Activated CD4-positive, alpha-beta T cell treated with anti-CD3 and anti-CD28 coated beads, Interleukin-2, amount 10 ng/mL, durations not matched to agents 24 days and 14 days (primary cell): Measurements from ENCODE around the gene DYNC1I1. TPM values are rescaled to one million over a fixed set of nuclear protein-coding genes. Genes with fewer than 3 reads are reported as not detected.

Experiments
- DNase-seq: peaks from one replicate; pipeline ENCODE4 v3.0.0; 2022
- H3K27ac Mint-ChIP-seq: one replicate; pipeline ENCODE4 v1.8.0; 2022; ENCODE audit warnings: mild to moderate bottlenecking, mixed read lengths
- H3K27me3 Mint-ChIP-seq: one replicate; pipeline ENCODE4 v1.8.0; 2022; ENCODE audit warnings: mixed read lengths
- H3K36me3 Mint-ChIP-seq: one replicate; pipeline ENCODE4 v1.8.0; 2022; ENCODE audit warnings: low read depth, mild to moderate bottlenecking, mixed read lengths
- H3K4me1 Mint-ChIP-seq: one replicate; pipeline ENCODE4 v1.8.0; 2021; ENCODE audit warnings: mixed read lengths
- H3K4me3 Mint-ChIP-seq: one replicate; pipeline ENCODE4 v1.8.0; 2022; ENCODE audit warnings: mild to moderate bottlenecking, moderate library complexity, mixed read lengths
- H3K9me3 Mint-ChIP-seq: one replicate; pipeline ENCODE4 v1.8.0; 2021; ENCODE audit warnings: mixed read lengths
- intact Hi-C: fragments of 100-400 bp; cut with micrococcal nuclease; formaldehyde crosslinking; loops from one replicate; pipeline ENCODE4 v1.15.1; 2023
- total RNA-seq: library from RNA; stranded (reverse); gene quantifications from 2 replicates; pipeline ENCODE4 v1.2.3, GENCODE V29; 2022

The DYNC1I1 gene
- total RNA-seq, 1 donor from 2014 or later: not detected

DNA sequence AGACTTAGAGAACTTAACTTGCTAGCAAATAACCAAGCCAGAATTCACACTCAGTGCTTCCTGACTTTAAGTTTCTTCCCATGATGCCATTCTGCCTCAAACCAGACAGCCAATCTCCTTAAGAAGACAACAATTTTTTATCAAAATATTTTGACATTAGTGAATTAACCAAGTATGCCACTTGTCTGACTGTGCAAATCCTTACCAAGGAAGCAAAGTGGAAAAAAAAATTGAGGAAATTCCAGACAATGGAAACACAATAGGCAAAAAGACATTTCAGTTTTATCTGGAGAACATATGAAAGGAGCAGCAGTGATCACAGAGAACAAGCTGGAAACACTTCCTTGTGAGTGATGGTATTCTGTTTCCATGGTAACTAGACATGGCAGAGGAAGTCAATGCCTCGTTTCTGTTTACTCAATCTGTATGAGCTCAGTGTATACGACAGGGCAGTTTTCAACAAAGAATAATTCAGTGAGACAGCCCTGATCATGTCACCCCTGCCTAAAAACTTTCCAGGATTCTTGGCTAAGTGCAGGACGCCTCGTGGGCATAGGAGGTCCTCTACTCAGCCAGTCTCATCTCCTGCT is 114.2 kb downstream of the DYNC1I1 start:
- no peak for DNase-seq
- intact Hi-C loops: no loop called here
- Mint-ChIP-seq H3K4me1 (no peaks in the 10 kb centered on the region), H3K36me3 (no peaks in the 10 kb centered on the region), H3K27ac (no peak overlapping the region), H3K9me3 (no peaks in the 10 kb centered on the region), H3K4me3 (no peak overlapping the region), H3K27me3 (peaks cover 2% of the 10 kb centered on the region)

- H3K27me3 Mint-ChIP-seq: peaks cover 2% of the 10 kb centered on the region
- intact Hi-C loops: no loop called here
- DNase-seq: no peak
- H3K4me1 Mint-ChIP-seq: no peaks in the 10 kb centered on the region
- H3K9me3 Mint-ChIP-seq: no peaks in the 10 kb centered on the region
- H3K27ac Mint-ChIP-seq: no peak overlapping the region
- H3K36me3 Mint-ChIP-seq: no peaks in the 10 kb centered on the region
- no peak overlapping the region for H3K4me3 Mint-ChIP-seq
Observed at GRCh38 chr7:95893484-95893883, 121.1 kb downstream of the DYNC1I1 start.

DNA sequence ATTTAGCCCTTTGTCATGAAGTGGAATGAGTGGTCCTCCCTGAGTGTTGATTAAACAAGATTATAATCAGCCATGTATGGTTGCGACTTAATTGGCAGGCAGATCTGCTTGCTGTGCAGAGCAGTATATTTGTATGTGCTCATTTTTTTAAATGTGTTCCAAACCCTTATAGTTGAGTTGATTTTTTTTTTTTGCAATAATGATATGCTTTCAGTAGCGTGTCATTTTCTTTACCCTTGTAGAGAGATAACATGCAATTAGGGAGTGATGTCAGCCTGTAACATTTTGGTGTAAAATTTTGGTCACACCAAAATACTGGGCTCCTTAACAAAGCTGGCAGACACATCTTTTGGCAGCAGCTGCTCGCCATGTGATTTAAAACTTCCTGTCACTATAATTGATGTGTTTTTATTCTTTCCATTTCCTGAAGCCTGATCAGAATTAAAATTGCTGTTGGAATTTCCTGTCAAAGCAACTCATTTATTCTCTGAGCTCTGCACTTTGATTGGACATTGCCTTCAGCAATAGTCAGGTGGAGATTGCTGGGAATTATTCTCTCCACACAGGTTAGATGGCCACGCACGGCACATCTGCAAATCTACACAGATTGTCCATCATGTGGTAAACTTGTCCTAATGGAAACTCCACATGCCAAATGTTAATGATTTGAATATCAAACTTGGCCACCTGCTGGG is 125.3 kb downstream of the DYNC1I1 start:
- DNase-seq: no peak
- no peaks in the 10 kb centered on the region for H3K27me3 Mint-ChIP-seq
- H3K9me3 Mint-ChIP-seq: no peaks in the 10 kb centered on the region
- H3K4me1 Mint-ChIP-seq: no peaks in the 10 kb centered on the region
- H3K4me3 Mint-ChIP-seq: no peak overlapping the region
- intact Hi-C loops: no loop called here
- H3K27ac Mint-ChIP-seq: no peak overlapping the region
- no peaks in the 10 kb centered on the region for H3K36me3 Mint-ChIP-seq

DNA sequence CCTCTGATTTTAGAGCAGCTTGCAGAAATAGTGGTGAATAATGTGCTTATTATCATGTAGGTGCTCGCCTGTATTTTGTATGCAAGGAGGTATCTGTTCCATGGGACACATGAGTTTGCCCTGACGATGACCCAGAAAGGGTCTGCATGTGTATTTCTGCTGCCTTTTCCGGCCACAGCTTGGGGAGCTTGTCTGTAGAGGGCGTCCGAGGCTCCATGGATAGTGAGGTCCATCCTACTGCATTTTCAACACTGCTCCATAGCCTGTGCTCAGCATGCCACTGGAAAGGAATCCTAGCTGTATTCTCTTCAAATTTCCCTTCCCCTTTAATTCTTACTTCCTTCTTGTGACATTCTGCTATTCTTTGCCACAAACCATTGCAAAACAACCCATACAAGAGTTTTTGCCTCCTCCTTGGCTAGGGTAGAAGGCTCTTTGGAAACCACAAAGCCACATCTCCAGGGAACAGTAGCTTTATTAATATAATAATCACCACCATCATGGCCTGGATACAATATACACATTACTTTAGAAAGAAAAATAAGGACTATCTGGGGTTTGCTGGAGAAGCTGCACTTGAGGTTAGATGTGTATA is 127.7 kb downstream of the DYNC1I1 start:
- intact Hi-C loops: no loop called here
- Mint-ChIP-seq H3K9me3 (no peaks in the 10 kb centered on the region), H3K4me3 (no peak overlapping the region), H3K27ac (no peak overlapping the region), H3K27me3 (no peaks in the 10 kb centered on the region), H3K36me3 (no peaks in the 10 kb centered on the region), H3K4me1 (no peaks in the 10 kb centered on the region)
- DNase-seq: no peak

DNA sequence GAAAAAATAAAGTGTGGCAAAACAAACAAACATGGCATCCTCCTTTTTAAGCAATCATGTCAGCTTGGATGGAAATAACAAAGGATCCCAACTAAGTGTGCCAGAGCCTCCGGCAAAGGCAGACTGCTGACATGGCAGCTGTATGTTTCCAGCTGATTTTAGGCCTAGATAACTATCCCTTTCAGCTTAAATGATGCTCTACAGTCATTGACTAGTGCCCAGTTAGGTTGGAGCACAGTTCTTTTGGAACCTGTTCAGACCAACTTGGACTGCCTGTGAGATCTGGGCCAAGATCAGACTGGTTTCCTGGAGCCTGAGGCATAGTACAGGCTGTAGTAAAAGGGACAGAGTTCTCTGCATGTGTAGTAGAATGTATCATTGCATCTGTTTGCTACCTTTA is 128.7 kb downstream of the DYNC1I1 start:
- H3K4me3 Mint-ChIP-seq: no peak overlapping the region
- no peaks in the 10 kb centered on the region for H3K9me3 Mint-ChIP-seq
- no peaks in the 10 kb centered on the region for H3K36me3 Mint-ChIP-seq
- no peaks in the 10 kb centered on the region for H3K27me3 Mint-ChIP-seq
- H3K27ac Mint-ChIP-seq: no peak overlapping the region
- intact Hi-C loops: no loop called here
- no peaks in the 10 kb centered on the region for H3K4me1 Mint-ChIP-seq
- no peak for DNase-seq

DNA sequence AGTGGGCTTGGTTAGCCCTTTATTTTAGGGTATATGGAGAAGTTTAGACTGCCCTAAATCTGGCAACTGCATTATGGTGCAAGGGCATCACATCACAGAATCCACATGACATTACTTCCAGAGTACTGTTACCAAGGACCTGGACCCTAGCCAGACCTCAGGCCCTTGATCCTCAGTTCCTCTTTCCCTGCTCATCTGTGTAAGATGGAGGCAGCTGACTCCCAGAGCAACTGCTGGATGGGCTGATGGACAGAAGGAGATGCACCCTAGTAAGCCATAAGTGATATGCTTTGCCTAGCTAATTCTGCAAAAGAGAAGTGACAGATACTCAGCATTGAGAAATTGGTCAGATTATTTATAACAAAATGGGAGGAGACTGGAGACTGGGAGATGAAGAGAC is 131.7 kb downstream of the DYNC1I1 start:
- no peak overlapping the region for H3K4me3 Mint-ChIP-seq
- H3K27ac Mint-ChIP-seq: no peak overlapping the region
- H3K27me3 Mint-ChIP-seq: peaks cover 7% of the 10 kb centered on the region
- intact Hi-C loops: no loop called here
- H3K9me3 Mint-ChIP-seq: no peaks in the 10 kb centered on the region
- H3K36me3 Mint-ChIP-seq: no peaks in the 10 kb centered on the region
- DNase-seq: no peak
- H3K4me1 Mint-ChIP-seq: no peaks in the 10 kb centered on the region

- Mint-ChIP-seq H3K9me3 (no peaks in the 10 kb centered on the region), H3K36me3 (no peaks in the 10 kb centered on the region), H3K4me3 (no peak overlapping the region), H3K27ac (no peak overlapping the region), H3K27me3 (peaks cover 11% of the 10 kb centered on the region), H3K4me1 (no peaks in the 10 kb centered on the region)
- intact Hi-C loops: no loop called here
- DNase-seq: no peak
Observed at GRCh38 chr7:95905167-95905566, 132.8 kb downstream of the DYNC1I1 start.

GRCh38 chr7:95906851-95907250 is 134.5 kb downstream of the DYNC1I1 start:
- no peaks in the 10 kb centered on the region for H3K4me1 Mint-ChIP-seq
- no peak overlapping the region for H3K27ac Mint-ChIP-seq
- H3K4me3 Mint-ChIP-seq: no peak overlapping the region
- H3K27me3 Mint-ChIP-seq: peaks cover 11% of the 10 kb centered on the region
- no peaks in the 10 kb centered on the region for H3K9me3 Mint-ChIP-seq
- no peaks in the 10 kb centered on the region for H3K36me3 Mint-ChIP-seq
- intact Hi-C loops: no loop called here
- DNase-seq: no peak

GRCh38 chr7:95907337-95907736 is 135.0 kb downstream of the DYNC1I1 start:
- no peaks in the 10 kb centered on the region for H3K36me3 Mint-ChIP-seq
- H3K27ac Mint-ChIP-seq: no peak overlapping the region
- H3K27me3 Mint-ChIP-seq: peaks cover 11% of the 10 kb centered on the region
- H3K4me3 Mint-ChIP-seq: no peak overlapping the region
- intact Hi-C loops: no loop called here
- no peaks in the 10 kb centered on the region for H3K4me1 Mint-ChIP-seq
- H3K9me3 Mint-ChIP-seq: no peaks in the 10 kb centered on the region
- no peak for DNase-seq

GRCh38 chr7:95908499-95908898 is 136.1 kb downstream of the DYNC1I1 start:
- Mint-ChIP-seq H3K36me3 (no peaks in the 10 kb centered on the region), H3K4me3 (no peak overlapping the region), H3K27me3 (peaks cover 14% of the 10 kb centered on the region), H3K9me3 (no peaks in the 10 kb centered on the region), H3K27ac (no peak overlapping the region), H3K4me1 (no peaks in the 10 kb centered on the region)
- no peak for DNase-seq
- intact Hi-C loops: no loop called here

DNA sequence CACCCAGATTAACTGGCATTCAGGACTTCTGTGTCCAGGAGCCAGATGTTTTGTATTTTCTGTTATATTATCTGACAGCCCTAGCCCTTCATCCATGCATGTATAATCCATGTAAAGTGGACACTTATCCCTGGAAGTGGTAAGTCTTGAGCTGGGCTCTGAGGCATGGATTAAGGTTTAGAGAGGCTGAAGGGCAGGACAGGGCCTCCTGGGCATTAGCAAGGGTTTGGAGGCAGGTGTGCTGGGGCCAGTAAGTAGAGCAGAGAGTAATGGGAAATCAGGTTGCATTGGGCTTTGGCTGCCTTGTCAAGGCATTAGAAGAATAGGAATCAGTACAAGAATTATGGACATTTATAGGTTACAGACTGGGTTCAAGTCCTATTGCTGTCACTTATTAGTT is 138.0 kb downstream of the DYNC1I1 start:
- Mint-ChIP-seq H3K4me1 (no peaks in the 10 kb centered on the region), H3K36me3 (no peaks in the 10 kb centered on the region), H3K27ac (no peak overlapping the region), H3K9me3 (no peaks in the 10 kb centered on the region), H3K27me3 (peaks cover 23% of the 10 kb centered on the region), H3K4me3 (no peak overlapping the region)
- intact Hi-C loops: loop anchor here (10.0 kb wide), 2 partner anchors 164 to 1264 kb away; no protein-coding TSS in a partner anchor
- no peak for DNase-seq

GRCh38 chr7:95915731-95916130 is 143.4 kb downstream of the DYNC1I1 start:
- H3K27ac Mint-ChIP-seq: no peak overlapping the region
- no peak overlapping the region for H3K4me3 Mint-ChIP-seq
- H3K9me3 Mint-ChIP-seq: no peaks in the 10 kb centered on the region
- DNase-seq: no peak
- peaks cover 15% of the 10 kb centered on the region for H3K27me3 Mint-ChIP-seq
- intact Hi-C loops: loop anchor here (1.0 to 10.0 kb wide), 5 partner anchors 159 to 1922 kb away; no protein-coding TSS in a partner anchor
- H3K36me3 Mint-ChIP-seq: no peaks in the 10 kb centered on the region
- H3K4me1 Mint-ChIP-seq: peaks cover 4% of the 10 kb centered on the region

- intact Hi-C loops: loop anchor here (1.0 to 10.0 kb wide), 5 partner anchors 158 to 1921 kb away; no protein-coding TSS in a partner anchor
Observed at GRCh38 chr7:95916573-95917297, 144.4 kb downstream of the DYNC1I1 start.

GRCh38 chr7:95917634-95918033 is 145.3 kb downstream of the DYNC1I1 start:
- Mint-ChIP-seq H3K9me3 (no peaks in the 10 kb centered on the region), H3K27me3 (peaks cover 15% of the 10 kb centered on the region), H3K4me3 (no peak overlapping the region), H3K36me3 (no peaks in the 10 kb centered on the region), H3K4me1 (peaks cover 7% of the 10 kb centered on the region), H3K27ac (no peak overlapping the region)
- intact Hi-C loops: loop anchor here (2.0 to 10.0 kb wide), 4 partner anchors 157 to 1920 kb away; no protein-coding TSS in a partner anchor
- DNase-seq: no peak

More at GRCh38 chr7:95916573-95917297, 144.4 kb downstream of the DYNC1I1 start:
- H3K4me3 Mint-ChIP-seq: no peak overlapping the region
- peaks cover 15% of the 10 kb centered on the region for H3K27me3 Mint-ChIP-seq
- no peak overlapping the region for H3K27ac Mint-ChIP-seq
- peak; percentile 90 for DNase-seq
- H3K4me1 Mint-ChIP-seq: peaks cover 7% of the 10 kb centered on the region
- H3K36me3 Mint-ChIP-seq: no peaks in the 10 kb centered on the region
- no peaks in the 10 kb centered on the region for H3K9me3 Mint-ChIP-seq
